PC-3 (cell line): ENCODE data around the gene ITPRID2. TPM values are rescaled to one million over a fixed set of nuclear protein-coding genes. Genes with fewer than 3 reads are reported as not detected.

ENCODE experiments used
- ATAC-seq: fragments of 200-7000 bp; cut with Tn5 transposase; 2 replicates; pipeline ENCODE4 v1.9.1; 2020; ENCODE audit warnings: mild to moderate bottlenecking, moderate library complexity
- BruUV-seq: library from RNA; stranded (reverse); fragments of 400-500 nt; replicated peaks from 2 replicates; lab custom pipeline; 2021; lab: Mats Ljungman, UMichigan
- CTCF ChIA-PET: fragments of 300-600 bp; sonication (Branson Sonifier 250); formaldehyde crosslinking; loops from one replicate; lab custom pipeline; 2022; ENCODE audit warnings: antibody characterized with exemption; lab: Charles Lee
- POLR2A ChIA-PET: fragments of 300-600 bp; sonication (Branson Sonifier 250); formaldehyde crosslinking; loops from one replicate; lab custom pipeline; 2022; ENCODE audit warnings: antibody characterized with exemption; ENCODE audit not compliant: unreplicated experiment; lab: Charles Lee
- DNase-seq: peaks from one replicate; pipeline ENCODE4 v3.0.0-alpha.2; 2015
- H2AFZ ChIP-seq: fragments of 300-600 bp; sonication (generic); 2 replicates; pipeline ENCODE4 v1.6.0; 2016; ENCODE audit warnings: antibody characterized with exemption, low read length
- H3F3A ChIP-seq: fragments of 300-600 bp; sonication (generic); one replicate; pipeline ENCODE4 v1.6.0; 2017; ENCODE audit warnings: antibody characterized with exemption, low read length, control low read depth, mild to moderate bottlenecking; ENCODE audit not compliant: unreplicated experiment
- H3K27ac ChIP-seq: fragments of 300-600 bp; sonication (generic); 2 replicates; pipeline ENCODE4 v1.5.1; 2016; ENCODE audit warnings: mild to moderate bottlenecking, low read length
- H3K27me3 ChIP-seq: fragments of 300-600 bp; sonication (generic); 2 replicates; pipeline ENCODE4 v1.6.1; 2016; ENCODE audit warnings: low read length, mixed read lengths
- H3K36me3 ChIP-seq: fragments of 300-600 bp; sonication (generic); 2 replicates; pipeline ENCODE4 v1.6.1; 2016; ENCODE audit warnings: low read depth, mixed run types, low read length, mixed read lengths
- H3K4me1 ChIP-seq: fragments of 300-600 bp; sonication (generic); 2 replicates; pipeline ENCODE4 v1.5.1; 2016; ENCODE audit warnings: low read length; ENCODE audit not compliant: insufficient read depth
- H3K4me2 ChIP-seq: fragments of 300-600 bp; sonication (generic); 2 replicates; pipeline ENCODE4 v1.6.0; 2016; ENCODE audit warnings: low read length
- H3K4me3 ChIP-seq: fragments of 300-600 bp; sonication (generic); 2 replicates; pipeline ENCODE4 v1.5.1; 2016; ENCODE audit warnings: mild to moderate bottlenecking, low read length, mixed read lengths
- H3K79me2 ChIP-seq: fragments of 300-600 bp; sonication (generic); 2 replicates; pipeline ENCODE4 v1.6.1; 2017; ENCODE audit warnings: low read length, mixed read lengths
- H3K9ac ChIP-seq: fragments of 300-600 bp; sonication (generic); 2 replicates; pipeline ENCODE4 v1.6.0; 2016; ENCODE audit warnings: mild to moderate bottlenecking, low read length
- H3K9me2 ChIP-seq: fragments of 300-600 bp; sonication (generic); replicated peaks from 2 replicates; pipeline ENCODE4 v1.6.1; 2016; ENCODE audit warnings: mixed run types, low read length, mixed read lengths
- H3K9me3 ChIP-seq: fragments of 300-600 bp; sonication (generic); 2 replicates; pipeline ENCODE4 v1.6.1; 2016; ENCODE audit warnings: low read length, mixed read lengths
- H4K20me1 ChIP-seq: fragments of 300-600 bp; sonication (generic); 2 replicates; pipeline ENCODE4 v1.6.1; 2016; ENCODE audit warnings: low read length, mixed read lengths
- CTCF ChIP-seq: fragments of 300-600 bp; sonication (generic); conservative IDR thresholded peaks from 2 replicates; pipeline ENCODE4 v1.5.1; 2017; ENCODE audit warnings: antibody characterized with exemption, low read depth, mild to moderate bottlenecking, low read length
- EZH2 ChIP-seq: fragments of 300-600 bp; sonication (generic); IDR thresholded peaks from one replicate; pipeline ENCODE4 v1.6.1; 2017; ENCODE audit warnings: antibody characterized with exemption, mild to moderate bottlenecking, low read length; ENCODE audit not compliant: unreplicated experiment
- EZH2phosphoT487 ChIP-seq: fragments of 300-600 bp; sonication (generic); IDR thresholded peaks from 2 replicates; pipeline ENCODE4 v1.6.1; 2018; ENCODE audit warnings: mild to moderate bottlenecking, antibody characterized with exemption, low read length, borderline replicate concordance
- intact Hi-C: fragments of 100-400 bp; cut with micrococcal nuclease; formaldehyde crosslinking; loops from 2 replicates; pipeline ENCODE4 v1.9.0; 2023
- total RNA-seq: library from RNA; depleted of rRNA; stranded (reverse); fragments of >200 nt; gene quantifications from 2 replicates; pipeline ENCODE4 v1.2.3, GENCODE V29; 2014

Gene ITPRID2
- total RNA-seq, 1 experiment from 2014 or later: 113 TPM

GRCh38 chr2:181904022-181904632, 12.6 kb downstream of the ITPRID2 start:
- Histone ChIP-seq H3K27ac (no peak overlapping the region), H3K79me2 (peaks cover 53% of the 10 kb centered on the region), H3K4me3 (no peak overlapping the region), H3K4me2 (no peak overlapping the region), H3K9me2 (no peaks in the 10 kb centered on the region), H3K27me3 (no peaks in the 10 kb centered on the region), H3K36me3 (peaks cover 75% of the 10 kb centered on the region), H3F3A (no peaks in the 10 kb centered on the region), H2AFZ (no peak overlapping the region), H3K9me3 (no peaks in the 10 kb centered on the region), H4K20me1 (peaks cover 5% of the 10 kb centered on the region; the same call in 1 of the 2 replicates), H3K4me1 (peaks cover 15% of the 10 kb centered on the region), H3K9ac (no peak overlapping the region)
- intact Hi-C loops: loop anchor here (1.0 to 10.0 kb wide), 5 partner anchors 48 to 329 kb away; no protein-coding TSS in a partner anchor
- ChIA-PET CTCF (interaction anchor here (0.7 to 1.1 kb wide), 3 partner anchors 162 to 228 kb away, joined by 3 to 6 read pairs (median 3); no protein-coding TSS in a partner anchor), POLR2A (no interaction called here)
- peak; percentile 70 for DNase-seq
- no TSS peak for BruUV-seq
- TF ChIP-seq CTCF: peak; percentile 80
- no peak for TF ChIP-seq EZH2
- no peak for TF ChIP-seq EZH2phosphoT487
- ATAC-seq: 0 out of 2 replicates have a peak, but pooled peaks have one; percentile 43

GRCh38 chr2:181907057-181907456, 15.5 kb downstream of the ITPRID2 start:
- no TSS peak for BruUV-seq
- Histone ChIP-seq H3K4me2 (no peak overlapping the region), H3K9me3 (no peaks in the 10 kb centered on the region), H3K4me3 (no peak overlapping the region), H3K36me3 (peaks cover 77% of the 10 kb centered on the region), H3K27me3 (no peaks in the 10 kb centered on the region), H3K27ac (no peak overlapping the region), H3K9me2 (no peaks in the 10 kb centered on the region), H2AFZ (no peak overlapping the region), H3K79me2 (peaks cover 45% of the 10 kb centered on the region), H3F3A (no peaks in the 10 kb centered on the region), H3K9ac (no peak overlapping the region), H3K4me1 (no peaks in the 10 kb centered on the region), H4K20me1 (peaks cover 5% of the 10 kb centered on the region; the same call in 1 of the 2 replicates)
- DNase-seq: no peak
- ChIA-PET POLR2A (no interaction called here), CTCF (no interaction called here)
- peak; percentile 38; the same call in 1 of the 2 replicates for ATAC-seq
- no peak for TF ChIP-seq CTCF
- TF ChIP-seq EZH2phosphoT487: no peak
- TF ChIP-seq EZH2: no peak
- intact Hi-C loops: loop anchor here (10.0 kb wide), 1 partner anchor 332 kb away; no protein-coding TSS in a partner anchor

- Histone ChIP-seq H4K20me1 (peaks cover 5% of the 10 kb centered on the region; the same call in 1 of the 2 replicates), H2AFZ (no peak overlapping the region), H3K4me3 (no peak overlapping the region), H3K4me1 (no peaks in the 10 kb centered on the region), H3K9me2 (no peaks in the 10 kb centered on the region), H3K9ac (no peak overlapping the region), H3K79me2 (peaks cover 44% of the 10 kb centered on the region), H3K9me3 (no peaks in the 10 kb centered on the region), H3K36me3 (peaks cover 71% of the 10 kb centered on the region), H3F3A (no peaks in the 10 kb centered on the region), H3K27ac (no peak overlapping the region), H3K4me2 (no peak overlapping the region), H3K27me3 (no peaks in the 10 kb centered on the region)
- ChIA-PET CTCF (no interaction called here), POLR2A (no interaction called here)
- no peak for ATAC-seq
- no peak for TF ChIP-seq CTCF
- no peak for TF ChIP-seq EZH2phosphoT487
- intact Hi-C loops: loop anchor here (10.0 kb wide), 1 partner anchor 333 kb away; no protein-coding TSS in a partner anchor
- no TSS peak for BruUV-seq
- DNase-seq: no peak
These were observed 16.1 kb downstream of the ITPRID2 start for GRCh38 chr2:181907635-181908034.
